Keratinocyte (primary cell): ENCODE measurements around the gene CTXND1.

Source experiments
- EZH2 ChIP-seq: IDR thresholded peaks from one replicate; pipeline ENCODE4 v1.6.1; 2012; ENCODE audit warnings: inconsistent platforms, mild to moderate bottlenecking, low read length, moderate library complexity
- TF ChIP-seq, protein P1 (sequence below), 3 experiments: IDR thresholded peaks in 1 of 3; conservative IDR thresholded peaks in 1 of 3; optimal IDR thresholded peaks in 1 of 3; 2 replicates in 2 of 3; 3 replicates in 1 of 3; pipeline versions ENCODE3 to v1.5.1; 2011; ENCODE audit warnings: low read length in 3 of 3, mild to moderate bottlenecking in 3 of 3, moderate library complexity in 2 of 3, control low read depth in 1 of 3, inconsistent platforms in 1 of 3; ENCODE audit not compliant: insufficient read depth in 2 of 3; ENCODE audit errors: extremely low read depth in 1 of 3

- TF ChIP-seq, protein P1, sequence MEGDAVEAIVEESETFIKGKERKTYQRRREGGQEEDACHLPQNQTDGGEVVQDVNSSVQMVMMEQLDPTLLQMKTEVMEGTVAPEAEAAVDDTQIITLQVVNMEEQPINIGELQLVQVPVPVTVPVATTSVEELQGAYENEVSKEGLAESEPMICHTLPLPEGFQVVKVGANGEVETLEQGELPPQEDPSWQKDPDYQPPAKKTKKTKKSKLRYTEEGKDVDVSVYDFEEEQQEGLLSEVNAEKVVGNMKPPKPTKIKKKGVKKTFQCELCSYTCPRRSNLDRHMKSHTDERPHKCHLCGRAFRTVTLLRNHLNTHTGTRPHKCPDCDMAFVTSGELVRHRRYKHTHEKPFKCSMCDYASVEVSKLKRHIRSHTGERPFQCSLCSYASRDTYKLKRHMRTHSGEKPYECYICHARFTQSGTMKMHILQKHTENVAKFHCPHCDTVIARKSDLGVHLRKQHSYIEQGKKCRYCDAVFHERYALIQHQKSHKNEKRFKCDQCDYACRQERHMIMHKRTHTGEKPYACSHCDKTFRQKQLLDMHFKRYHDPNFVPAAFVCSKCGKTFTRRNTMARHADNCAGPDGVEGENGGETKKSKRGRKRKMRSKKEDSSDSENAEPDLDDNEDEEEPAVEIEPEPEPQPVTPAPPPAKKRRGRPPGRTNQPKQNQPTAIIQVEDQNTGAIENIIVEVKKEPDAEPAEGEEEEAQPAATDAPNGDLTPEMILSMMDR (optimal IDR thresholded peaks at IDR 0.05 in 1 of 3, IDR thresholded peaks at IDR 0.05 in 1 of 3, conservative IDR thresholded peaks at IDR 0.05 in 1 of 3; ENCODE audit: extremely low read depth in 1 of 3, insufficient read depth in 2 of 3, low read length in 3 of 3) = no peak
- TF ChIP-seq EZH2 = no peak
Measured at GRCh38 chr15:80163897-80164296, 88.1 kb downstream of the CTXND1 start.
